Ureter (tissue), 1 donor: Measurements from ENCODE around the gene OR4E1. TPM values are rescaled to one million over a fixed set of nuclear protein-coding genes. Genes with fewer than 3 reads are reported as not detected.
"Not testable (repeated sequence)": the region's sequence is repeated elsewhere in the genome, so short reads cannot be mapped to it uniquely, and the experiment has no call there.

ENCODE experiments used
- DNase-seq: peaks from one replicate; pipeline ENCODE4 v3.0.0-alpha.2; 2020; ENCODE audit warnings: low spot score
- total RNA-seq: library from RNA; stranded (reverse); gene quantifications from one replicate; pipeline ENCODE4 v1.2.4, GENCODE V29; 2023
- donor health status: DM: yes; HTN: yes; CAD: no.

The OR4E1 gene
- total RNA-seq, 1 donor from 2014 or later = not detected

- no peak for DNase-seq
Observed at GRCh38 chr14:21653331-21653885, 20.2 kb downstream of the OR4E1 start, which contains the start of gene OR4E2. OR4E2 (plus strand) TSS chr14:21653835; CDS start chr14:21665083, 11,248 bp downstream.

- DNase-seq = no peak
Observed at GRCh38 chr14:21652209-21652808, 21.3 kb downstream of the OR4E1 start.

GRCh38 chr14:21647380-21647779, 26.2 kb downstream of the OR4E1 start:
- no peak for DNase-seq

- DNase-seq = no peak
Observed at GRCh38 chr14:21643407-21643806, 30.2 kb downstream of the OR4E1 start.

GRCh38 chr14:21642683-21643082, 30.9 kb downstream of the OR4E1 start:
- no peak for DNase-seq

- no peak for DNase-seq
Observed at GRCh38 chr14:21634840-21635239, 38.8 kb downstream of the OR4E1 start, which contains the start of gene OR10G2. OR10G2 (minus strand) TSS chr14:21634940; CDS start chr14:21634842, 98 bp downstream.

- no peak for DNase-seq
Observed at GRCh38 chr14:21631084-21631483, 42.5 kb downstream of the OR4E1 start.

- DNase-seq = not testable (repeated sequence)
Observed at GRCh38 chr14:21630503-21630902, 43.1 kb downstream of the OR4E1 start.

GRCh38 chr14:21626491-21627230, 47.0 kb downstream of the OR4E1 start:
- no peak for DNase-seq

Other genes starting within 250 kb of the OR4E1 start
- 116 TPM for gene CHD8, start 217.7 kb downstream of the OR4E1 start, total RNA-seq
- 33.6 TPM for gene RAB2B, start 196.9 kb downstream of the OR4E1 start, total RNA-seq
- 77.7 TPM for gene TOX4, start 196.6 kb downstream of the OR4E1 start, total RNA-seq
- 63.3 TPM for gene METTL3, start 162.5 kb downstream of the OR4E1 start, total RNA-seq
- 12.8 TPM for gene SALL2, start 147.5 kb downstream of the OR4E1 start, total RNA-seq
- not detected for gene OR10G3, start 93.7 kb downstream of the OR4E1 start, total RNA-seq
- gene OR10G2, start 38.9 kb downstream of the OR4E1 start, total RNA-seq = not detected
- gene OR4E2, start 20.0 kb downstream of the OR4E1 start, total RNA-seq = not detected